SU-DHL-6 (cell line): Measurements from ENCODE around the gene SLC17A7.

Source experiments
- CTCF ChIP-seq: fragments of 200-600 bp; sonication (generic); IDR thresholded peaks from one replicate; pipeline ENCODE4 v1.5.1; 2017; ENCODE audit warnings: antibody characterized with exemption, mild to moderate bottlenecking, low read length, moderate library complexity; ENCODE audit not compliant: insufficient read depth, poor library complexity, severe bottlenecking
- EZH2phosphoT487 ChIP-seq: fragments of 200-600 bp; sonication (generic), shearing (Covaris generic); conservative IDR thresholded peaks from 2 replicates; pipeline ENCODE4 v1.6.1; 2018; ENCODE audit warnings: mild to moderate bottlenecking, antibody characterized with exemption, low read length, moderate library complexity, mixed read lengths

DNA sequence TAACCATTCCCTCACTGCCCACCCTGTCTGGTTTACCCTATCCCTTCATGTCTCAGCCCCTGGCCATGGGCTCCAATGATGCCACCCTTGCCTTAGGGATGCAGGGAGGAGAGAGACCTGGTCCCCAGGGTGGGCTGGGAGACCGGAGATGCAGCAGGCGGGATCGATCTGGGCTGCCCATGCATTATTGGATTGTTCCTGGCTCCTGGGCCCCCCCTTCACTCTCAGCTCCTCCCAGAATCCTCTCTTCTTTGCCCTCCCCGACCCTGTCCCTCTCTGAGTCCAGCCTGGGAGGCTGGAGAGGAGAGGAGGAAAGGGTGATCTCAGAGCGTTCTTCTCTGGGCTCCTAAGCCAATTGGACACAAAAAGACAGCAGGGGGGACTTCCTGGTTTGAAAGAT lies 47.4 kb downstream of the SLC17A7 start:
- no peak for TF ChIP-seq CTCF
- TF ChIP-seq EZH2phosphoT487: no peak
